Measurements from ENCODE around the gene TRIM72. TPM values are rescaled to one million over a fixed set of nuclear protein-coding genes. Genes with fewer than 3 reads are reported as not detected.

The TRIM72 gene
- total and polyA plus RNA-seq, 8 donors: under 0.01 to 0.12 (median 0.02) TPM; not detected in 5

DNA sequence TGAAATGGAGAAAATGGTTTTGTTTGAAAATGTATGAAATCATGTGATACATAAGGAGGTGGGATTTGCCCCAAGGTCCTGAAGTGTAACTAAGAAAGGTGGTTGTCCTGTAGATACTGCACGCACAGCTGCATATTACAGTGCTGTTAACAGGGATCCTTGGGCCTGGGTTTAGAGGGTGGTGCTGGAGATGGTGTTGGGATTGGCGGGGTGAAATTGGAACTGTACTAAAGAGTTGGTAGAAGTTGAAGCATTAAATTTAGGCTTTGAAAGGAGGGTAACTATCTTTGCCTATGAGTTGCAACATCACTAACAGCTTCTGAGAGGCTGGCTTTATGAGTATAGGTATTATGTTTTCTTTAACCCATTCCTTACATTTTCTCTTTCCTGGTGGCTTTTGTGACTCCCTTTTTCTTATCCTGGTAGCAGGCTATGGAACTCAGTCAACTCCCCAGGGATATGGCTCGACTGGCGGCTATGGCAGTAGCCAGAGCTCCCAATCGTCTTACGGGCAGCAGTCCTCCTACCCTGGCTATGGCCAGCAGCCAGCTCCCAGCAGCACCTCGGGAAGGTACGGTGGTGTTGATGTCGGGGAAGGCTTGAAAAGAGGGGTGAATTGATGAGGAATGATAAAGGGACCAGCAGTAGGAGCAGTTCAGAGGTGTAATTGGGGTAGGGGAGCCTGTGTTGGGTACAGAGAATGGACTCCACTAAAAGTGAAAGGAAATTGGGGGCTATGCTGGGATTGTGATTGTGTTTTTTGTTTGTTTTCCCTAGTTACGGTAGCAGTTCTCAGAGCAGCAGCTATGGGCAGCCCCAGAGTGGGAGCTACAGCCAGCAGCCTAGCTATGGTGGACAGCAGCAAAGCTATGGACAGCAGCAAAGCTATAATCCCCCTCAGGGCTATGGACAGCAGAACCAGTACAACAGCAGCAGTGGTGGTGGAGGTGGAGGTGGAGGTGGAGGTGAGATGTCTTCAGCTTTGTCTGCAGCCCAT, 30.2 kb upstream of the TRIM72 start:
- H3K4me3 ChIP-seq: no peak overlapping the region
- H3K4me1 ChIP-seq: peaks cover 13 to 16% (median 14%) of the 10 kb centered on the region in 3 donors
- ATAC-seq (no peak), FAIRE-seq (no peak), DNase-seq (no peak)
- no peak overlapping the region for H3K27ac ChIP-seq
- H3K9me3 ChIP-seq: no peaks in the 10 kb centered on the region
- TF ChIP-seq, protein P1, sequence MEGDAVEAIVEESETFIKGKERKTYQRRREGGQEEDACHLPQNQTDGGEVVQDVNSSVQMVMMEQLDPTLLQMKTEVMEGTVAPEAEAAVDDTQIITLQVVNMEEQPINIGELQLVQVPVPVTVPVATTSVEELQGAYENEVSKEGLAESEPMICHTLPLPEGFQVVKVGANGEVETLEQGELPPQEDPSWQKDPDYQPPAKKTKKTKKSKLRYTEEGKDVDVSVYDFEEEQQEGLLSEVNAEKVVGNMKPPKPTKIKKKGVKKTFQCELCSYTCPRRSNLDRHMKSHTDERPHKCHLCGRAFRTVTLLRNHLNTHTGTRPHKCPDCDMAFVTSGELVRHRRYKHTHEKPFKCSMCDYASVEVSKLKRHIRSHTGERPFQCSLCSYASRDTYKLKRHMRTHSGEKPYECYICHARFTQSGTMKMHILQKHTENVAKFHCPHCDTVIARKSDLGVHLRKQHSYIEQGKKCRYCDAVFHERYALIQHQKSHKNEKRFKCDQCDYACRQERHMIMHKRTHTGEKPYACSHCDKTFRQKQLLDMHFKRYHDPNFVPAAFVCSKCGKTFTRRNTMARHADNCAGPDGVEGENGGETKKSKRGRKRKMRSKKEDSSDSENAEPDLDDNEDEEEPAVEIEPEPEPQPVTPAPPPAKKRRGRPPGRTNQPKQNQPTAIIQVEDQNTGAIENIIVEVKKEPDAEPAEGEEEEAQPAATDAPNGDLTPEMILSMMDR (IDR thresholded peaks at IDR 0.05): no peak
- peaks cover 5 to 56% (median 39%) of the 10 kb centered on the region in 3 donors for H3K36me3 ChIP-seq
- WGBS, 2 donors: 72 to 77% methylated on average over 10 of the region's 10 CpGs
- no peaks in the 10 kb centered on the region for H3K27me3 ChIP-seq
- intact Hi-C loops (cut with DNase I): no loop called here

DNA sequence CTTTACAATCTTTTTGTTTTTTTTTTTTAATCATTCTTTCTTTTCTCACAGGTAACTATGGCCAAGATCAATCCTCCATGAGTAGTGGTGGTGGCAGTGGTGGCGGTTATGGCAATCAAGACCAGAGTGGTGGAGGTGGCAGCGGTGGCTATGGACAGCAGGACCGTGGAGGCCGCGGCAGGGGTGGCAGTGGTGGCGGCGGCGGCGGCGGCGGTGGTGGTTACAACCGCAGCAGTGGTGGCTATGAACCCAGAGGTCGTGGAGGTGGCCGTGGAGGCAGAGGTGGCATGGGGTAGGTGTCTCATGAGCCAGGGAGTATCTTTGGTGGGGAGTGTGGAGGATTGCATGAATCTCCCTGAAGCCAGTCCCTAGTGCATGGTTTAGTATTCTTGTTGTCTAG, 29.0 kb upstream of the TRIM72 start:
- Histone ChIP-seq H3K36me3 (peaks cover 11 to 68% (median 50%) of the 10 kb centered on the region in 3 donors), H3K4me3 (no peak overlapping the region), H3K4me1 (peaks cover 8 to 14% (median 12%) of the 10 kb centered on the region in 3 donors), H3K27me3 (no peaks in the 10 kb centered on the region), H3K27ac (no peak overlapping the region), H3K9me3 (no peaks in the 10 kb centered on the region)
- TF ChIP-seq, protein P1 (IDR thresholded peaks at IDR 0.05): no peak
- ATAC-seq (no peak), DNase-seq (peak in 1 of 6 donors; percentile 56), FAIRE-seq (no peak)
- 95 to 96% methylated on average over 14 of the region's 14 CpGs for WGBS, 2 donors
- intact Hi-C loops (cut with DNase I): no loop called here

DNA sequence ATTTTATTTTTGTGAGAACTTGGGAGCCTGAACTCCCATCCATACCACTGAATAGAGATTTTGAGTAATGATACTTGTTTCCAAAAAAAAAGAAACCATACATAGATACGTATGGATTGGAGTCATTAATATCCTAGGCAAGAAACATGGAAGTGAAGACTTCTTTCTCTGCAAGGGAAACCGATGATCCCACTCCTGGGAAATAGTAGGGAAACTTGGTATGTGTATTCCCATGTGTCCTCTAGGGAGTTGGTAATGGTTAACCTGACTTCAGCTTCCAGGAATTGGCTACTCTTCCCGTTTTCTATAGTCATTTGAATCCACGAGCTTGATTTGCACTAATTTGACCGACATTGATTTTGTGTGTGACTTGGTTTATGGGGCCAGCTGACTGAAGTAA, 28.6 kb upstream of the TRIM72 start:
- Histone ChIP-seq H3K9me3 (no peaks in the 10 kb centered on the region), H3K4me3 (no peak overlapping the region), H3K4me1 (peaks cover 8 to 14% (median 12%) of the 10 kb centered on the region in 3 donors), H3K27me3 (no peaks in the 10 kb centered on the region), H3K36me3 (peaks cover 16 to 73% (median 55%) of the 10 kb centered on the region in 3 donors), H3K27ac (no peak overlapping the region)
- FAIRE-seq (no peak), DNase-seq (no peak), ATAC-seq (no peak)
- intact Hi-C loops (cut with DNase I): no loop called here
- TF ChIP-seq, protein P1 (IDR thresholded peaks at IDR 0.05): no peak
- 46 to 62% methylated on average over 5 of the region's 5 CpGs for WGBS, 2 donors

DNA sequence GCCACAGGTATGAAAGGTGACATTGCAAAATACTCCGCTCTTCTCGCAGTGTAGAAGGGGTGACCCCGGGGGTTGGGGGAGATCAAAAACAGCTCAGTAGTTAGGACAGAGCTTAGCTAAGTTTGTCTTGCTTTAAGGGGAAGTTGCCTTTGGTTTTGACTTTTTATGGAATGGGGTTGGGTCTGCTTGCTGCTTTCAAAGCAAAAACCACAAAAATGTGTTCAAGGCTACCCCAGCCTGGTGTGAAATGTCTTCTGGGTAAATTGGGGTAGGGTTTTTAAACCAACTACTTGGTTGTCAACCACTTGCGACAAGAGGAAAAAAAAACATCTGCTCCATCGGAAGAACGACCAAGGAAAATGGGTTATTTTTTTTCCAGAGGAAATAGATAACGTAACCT, 27.7 kb upstream of the TRIM72 start:
- H3K27me3 ChIP-seq: no peaks in the 10 kb centered on the region

More for the DNA sequence above, 27.7 kb upstream of the TRIM72 start:
- FAIRE-seq: no peak
- Histone ChIP-seq H3K27ac (no peak overlapping the region), H3K36me3 (peaks cover 21 to 81% (median 63%) of the 10 kb centered on the region in 3 donors), H3K4me3 (no peak overlapping the region), H3K9me3 (no peaks in the 10 kb centered on the region), H3K4me1 (peaks cover 8 to 14% (median 12%) of the 10 kb centered on the region in 3 donors)
- intact Hi-C loops (cut with DNase I): no loop called here
- ATAC-seq: no peak
- 67 to 69% methylated on average over 7 of the region's 7 CpGs for WGBS, 2 donors
- DNase-seq: no peak
- TF ChIP-seq, protein P1 (IDR thresholded peaks at IDR 0.05): no peak
